ENCODE measurements around the gene TTN.

- no peak for TF ChIP-seq CTCF (IDR thresholded peaks at IDR 0.05)
- TF ChIP-seq POLR2A (IDR thresholded peaks at IDR 0.05): no peak
Measured at GRCh38 chr2:178592655-178593054, 214.6 kb downstream of the TTN start.

All from uterus (tissue), 2 donors.